Measurements from ENCODE around the gene PEAK1. TPM values are rescaled to one million over a fixed set of nuclear protein-coding genes. Genes with fewer than 3 reads are reported as not detected.

PEAK1 gene
- total RNA-seq, 1 experiment from 2014 or later: 21.2 TPM

DNA sequence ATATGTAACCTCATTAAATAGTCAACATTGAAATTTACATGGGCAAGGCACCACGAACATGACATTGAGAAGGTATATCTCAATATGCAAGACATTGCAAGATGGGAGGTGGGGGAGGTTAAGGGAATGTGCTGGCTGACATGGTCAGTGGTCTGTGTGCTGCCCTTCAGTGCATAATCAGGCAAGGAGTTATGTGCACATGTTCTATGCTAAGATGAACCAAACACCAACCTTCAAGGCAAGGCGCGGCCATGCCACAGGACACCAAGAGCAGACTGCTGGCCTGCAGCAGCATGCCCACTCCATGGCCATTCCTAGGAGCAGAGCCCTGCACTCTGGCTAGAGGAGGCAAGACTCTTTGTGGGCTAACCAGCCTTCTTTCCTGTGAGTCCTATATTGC lies 308.1 kb downstream of the PEAK1 start:
- H3K23me2 ChIP-seq (ENCODE audit: insufficient read length, low read depth, low read length, poor library complexity, severe bottlenecking): no peaks in the 10 kb centered on the region
- H3K27me3 ChIP-seq (ENCODE audit: insufficient read depth, low read length): no peaks in the 10 kb centered on the region
- H4K5ac ChIP-seq (ENCODE audit: insufficient read length, low read depth, low read length): no peak overlapping the region
- H3K27me3 Mint-ChIP-seq (ENCODE audit: low read depth): no peaks in the 10 kb centered on the region
- H3T11ph ChIP-seq (ENCODE audit: low read length): no peak overlapping the region
- no peak overlapping the region for H2BK120ac ChIP-seq (ENCODE audit: low read depth, low read length, poor library complexity, severe bottlenecking)
- DNase-seq: no peak
- H3K27ac Mint-ChIP-seq: no peak overlapping the region
- H4K8ac ChIP-seq (replicated peaks; ENCODE audit: insufficient read length, low read depth, low read length): no peak overlapping the region
- no peak overlapping the region for H3K14ac ChIP-seq (ENCODE audit: insufficient read depth, low read length)
- H2BK20ac ChIP-seq (ENCODE audit: low read depth, low read length, poor library complexity, severe bottlenecking): no peak overlapping the region
- H3K36me3 Mint-ChIP-seq (ENCODE audit: insufficient read depth in 1 of 3, low read depth in 3 of 3): peaks cover 0 to 5% (median 2%) of the 10 kb centered on the region in 3 experiments; a peak in 3 of 7 replicates
- H3K4me2 ChIP-seq (ENCODE audit: insufficient read depth, insufficient read length, low read length): no peak overlapping the region
- no peaks in the 10 kb centered on the region for H3K9me3 Mint-ChIP-seq
- H2BK5ac ChIP-seq (ENCODE audit: insufficient read length, low read length): no peak overlapping the region
- H3K56ac ChIP-seq (ENCODE audit: insufficient read length, low read depth, low read length): no peak overlapping the region
- no peak overlapping the region for H2BK15ac ChIP-seq (ENCODE audit: low read depth, low read length)
- H2BK12ac ChIP-seq (ENCODE audit: insufficient read length, low read depth, low read length): no peak overlapping the region
- no peak overlapping the region for H3K18ac ChIP-seq (ENCODE audit: insufficient read length, low read depth, low read length)
- no peaks in the 10 kb centered on the region for H3K79me2 ChIP-seq (ENCODE audit: insufficient read depth, low read length)
- H3K9me3 ChIP-seq (ENCODE audit: control insufficient read depth, low read depth, low read length): no peaks in the 10 kb centered on the region
- WGBS (ENCODE audit: extremely low coverage, insufficient read length, low lambda C conversion rate): no CpG with 5 or more reads among the region's 3 CpGs
- H2AFZ ChIP-seq (ENCODE audit: low read length): no peak overlapping the region
- peaks cover 9 to 11% of the 10 kb centered on the region in 2 experiments for H3K4me1 Mint-ChIP-seq
- TF ChIP-seq CTCF (conservative IDR thresholded peaks at IDR 0.05): no peak
- H3K4me1 ChIP-seq (ENCODE audit: insufficient read depth, low read length): no peaks in the 10 kb centered on the region
- H3K27ac ChIP-seq (ENCODE audit: insufficient read length, low read depth, low read length): no peak overlapping the region
- H3K9ac ChIP-seq (ENCODE audit: extremely low read depth, insufficient read length, low read length): no peak overlapping the region
- H3K23ac ChIP-seq (ENCODE audit: insufficient read length, low read depth, low read length): no peak overlapping the region
- H4K20me1 ChIP-seq (ENCODE audit: control insufficient read depth, insufficient read depth, insufficient read length): no peaks in the 10 kb centered on the region
- no peak overlapping the region for H3K4me3 Mint-ChIP-seq
- H3K4ac ChIP-seq (ENCODE audit: low read depth, low read length): no peak overlapping the region
- H4K91ac ChIP-seq (ENCODE audit: insufficient read length, low read depth, low read length): no peak overlapping the region
- H2AK5ac ChIP-seq (ENCODE audit: insufficient read length, low read length): no peak overlapping the region
- H3K79me1 ChIP-seq (ENCODE audit: insufficient read depth, low read depth, low read length, poor library complexity, severe bottlenecking): no peaks in the 10 kb centered on the region

Measured in H9 (cell line).